ENCODE measurements around the gene SMIM33. TPM values are rescaled to one million over a fixed set of nuclear protein-coding genes. Genes with fewer than 3 reads are reported as not detected.

SMIM33 gene
- total and polyA plus RNA-seq, 9 of the 15 experiments (the other 6 are each of a cell fraction or from before 2014, with no cell fraction given): not detected

DNA sequence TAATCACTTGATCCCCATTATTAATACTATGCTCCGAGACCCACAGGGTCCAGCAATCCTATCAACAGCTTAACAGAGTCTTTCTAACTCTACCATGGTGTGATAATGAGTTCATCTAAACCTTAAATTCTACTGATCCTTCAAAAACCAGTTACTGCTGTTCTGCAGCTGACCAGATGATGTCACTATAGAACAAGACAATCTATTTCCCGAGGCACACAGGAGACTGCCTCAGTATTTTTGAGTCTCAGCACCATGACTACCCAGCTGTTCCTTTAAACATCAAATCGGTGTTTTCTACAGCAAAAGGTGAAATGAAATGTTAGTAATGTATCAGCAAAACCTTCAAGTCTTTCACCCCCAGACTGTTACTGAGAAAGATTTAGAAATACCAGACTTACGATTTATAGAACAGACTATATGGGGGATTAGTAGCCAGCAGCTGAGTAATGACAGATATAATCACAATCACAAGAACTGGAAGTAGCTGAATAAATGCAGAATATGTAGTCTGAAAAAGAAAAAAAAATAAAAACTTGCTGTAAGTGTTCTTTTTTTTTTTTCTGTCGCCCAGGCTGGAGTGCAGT is 48.4 kb upstream of the SMIM33 start (continued):
- TF ChIP-seq BRD9 (IDR thresholded peaks at IDR 0.05; ENCODE audit: low read depth, partially characterized antibody) (no peak), ZNF668 (CRISPR knock-in tag; IDR thresholded peaks at IDR 0.05) (no peak), TCF3 (CRISPR knock-in tag; IDR thresholded peaks at IDR 0.05) (no peak), ZFPM2 (CRISPR knock-in tag; IDR thresholded peaks at IDR 0.05) (no peak), TOE1 (IDR thresholded peaks at IDR 0.05; ENCODE audit: borderline replicate concordance) (no peak), TOE1 (CRISPR knock-in tag; IDR thresholded peaks at IDR 0.05; ENCODE audit: borderline replicate concordance, low read depth) (no peak), MTF1 (CRISPR knock-in tag; IDR thresholded peaks at IDR 0.05; ENCODE audit: borderline replicate concordance) (no peak), ZNF583 (CRISPR knock-in tag; IDR thresholded peaks at IDR 0.05) (no peak), BCL6 (CRISPR knock-in tag; IDR thresholded peaks at IDR 0.05) (no peak), LCOR (CRISPR knock-in tag; IDR thresholded peaks at IDR 0.05) (peak; percentile 66; the same call in 1 of the 2 replicates), DPF2 (IDR thresholded peaks at IDR 0.05) (peak; percentile 22; the same call in 1 of the 2 replicates)
- TF ChIP-seq, protein P1, sequence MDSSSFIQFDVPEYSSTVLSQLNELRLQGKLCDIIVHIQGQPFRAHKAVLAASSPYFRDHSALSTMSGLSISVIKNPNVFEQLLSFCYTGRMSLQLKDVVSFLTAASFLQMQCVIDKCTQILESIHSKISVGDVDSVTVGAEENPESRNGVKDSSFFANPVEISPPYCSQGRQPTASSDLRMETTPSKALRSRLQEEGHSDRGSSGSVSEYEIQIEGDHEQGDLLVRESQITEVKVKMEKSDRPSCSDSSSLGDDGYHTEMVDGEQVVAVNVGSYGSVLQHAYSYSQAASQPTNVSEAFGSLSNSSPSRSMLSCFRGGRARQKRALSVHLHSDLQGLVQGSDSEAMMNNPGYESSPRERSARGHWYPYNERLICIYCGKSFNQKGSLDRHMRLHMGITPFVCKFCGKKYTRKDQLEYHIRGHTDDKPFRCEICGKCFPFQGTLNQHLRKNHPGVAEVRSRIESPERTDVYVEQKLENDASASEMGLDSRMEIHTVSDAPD (CRISPR knock-in tag; IDR thresholded peaks at IDR 0.05): no peak
- TF ChIP-seq, protein P2, sequence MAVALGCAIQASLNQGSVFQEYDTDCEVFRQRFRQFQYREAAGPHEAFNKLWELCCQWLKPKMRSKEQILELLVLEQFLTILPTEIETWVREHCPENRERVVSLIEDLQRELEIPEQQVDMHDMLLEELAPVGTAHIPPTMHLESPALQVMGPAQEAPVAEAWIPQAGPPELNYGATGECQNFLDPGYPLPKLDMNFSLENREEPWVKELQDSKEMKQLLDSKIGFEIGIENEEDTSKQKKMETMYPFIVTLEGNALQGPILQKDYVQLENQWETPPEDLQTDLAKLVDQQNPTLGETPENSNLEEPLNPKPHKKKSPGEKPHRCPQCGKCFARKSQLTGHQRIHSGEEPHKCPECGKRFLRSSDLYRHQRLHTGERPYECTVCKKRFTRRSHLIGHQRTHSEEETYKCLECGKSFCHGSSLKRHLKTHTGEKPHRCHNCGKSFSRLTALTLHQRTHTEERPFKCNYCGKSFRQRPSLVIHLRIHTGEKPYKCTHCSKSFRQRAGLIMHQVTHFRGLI (CRISPR knock-in tag; IDR thresholded peaks at IDR 0.05): no peak
- TF ChIP-seq, protein P3, sequence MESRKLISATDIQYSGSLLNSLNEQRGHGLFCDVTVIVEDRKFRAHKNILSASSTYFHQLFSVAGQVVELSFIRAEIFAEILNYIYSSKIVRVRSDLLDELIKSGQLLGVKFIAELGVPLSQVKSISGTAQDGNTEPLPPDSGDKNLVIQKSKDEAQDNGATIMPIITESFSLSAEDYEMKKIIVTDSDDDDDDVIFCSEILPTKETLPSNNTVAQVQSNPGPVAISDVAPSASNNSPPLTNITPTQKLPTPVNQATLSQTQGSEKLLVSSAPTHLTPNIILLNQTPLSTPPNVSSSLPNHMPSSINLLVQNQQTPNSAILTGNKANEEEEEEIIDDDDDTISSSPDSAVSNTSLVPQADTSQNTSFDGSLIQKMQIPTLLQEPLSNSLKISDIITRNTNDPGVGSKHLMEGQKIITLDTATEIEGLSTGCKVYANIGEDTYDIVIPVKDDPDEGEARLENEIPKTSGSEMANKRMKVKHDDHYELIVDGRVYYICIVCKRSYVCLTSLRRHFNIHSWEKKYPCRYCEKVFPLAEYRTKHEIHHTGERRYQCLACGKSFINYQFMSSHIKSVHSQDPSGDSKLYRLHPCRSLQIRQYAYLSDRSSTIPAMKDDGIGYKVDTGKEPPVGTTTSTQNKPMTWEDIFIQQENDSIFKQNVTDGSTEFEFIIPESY (CRISPR knock-in tag; IDR thresholded peaks at IDR 0.05): 0 out of 2 replicates have a peak, but pooled peaks have one; percentile 31
- TF ChIP-seq, protein P4, sequence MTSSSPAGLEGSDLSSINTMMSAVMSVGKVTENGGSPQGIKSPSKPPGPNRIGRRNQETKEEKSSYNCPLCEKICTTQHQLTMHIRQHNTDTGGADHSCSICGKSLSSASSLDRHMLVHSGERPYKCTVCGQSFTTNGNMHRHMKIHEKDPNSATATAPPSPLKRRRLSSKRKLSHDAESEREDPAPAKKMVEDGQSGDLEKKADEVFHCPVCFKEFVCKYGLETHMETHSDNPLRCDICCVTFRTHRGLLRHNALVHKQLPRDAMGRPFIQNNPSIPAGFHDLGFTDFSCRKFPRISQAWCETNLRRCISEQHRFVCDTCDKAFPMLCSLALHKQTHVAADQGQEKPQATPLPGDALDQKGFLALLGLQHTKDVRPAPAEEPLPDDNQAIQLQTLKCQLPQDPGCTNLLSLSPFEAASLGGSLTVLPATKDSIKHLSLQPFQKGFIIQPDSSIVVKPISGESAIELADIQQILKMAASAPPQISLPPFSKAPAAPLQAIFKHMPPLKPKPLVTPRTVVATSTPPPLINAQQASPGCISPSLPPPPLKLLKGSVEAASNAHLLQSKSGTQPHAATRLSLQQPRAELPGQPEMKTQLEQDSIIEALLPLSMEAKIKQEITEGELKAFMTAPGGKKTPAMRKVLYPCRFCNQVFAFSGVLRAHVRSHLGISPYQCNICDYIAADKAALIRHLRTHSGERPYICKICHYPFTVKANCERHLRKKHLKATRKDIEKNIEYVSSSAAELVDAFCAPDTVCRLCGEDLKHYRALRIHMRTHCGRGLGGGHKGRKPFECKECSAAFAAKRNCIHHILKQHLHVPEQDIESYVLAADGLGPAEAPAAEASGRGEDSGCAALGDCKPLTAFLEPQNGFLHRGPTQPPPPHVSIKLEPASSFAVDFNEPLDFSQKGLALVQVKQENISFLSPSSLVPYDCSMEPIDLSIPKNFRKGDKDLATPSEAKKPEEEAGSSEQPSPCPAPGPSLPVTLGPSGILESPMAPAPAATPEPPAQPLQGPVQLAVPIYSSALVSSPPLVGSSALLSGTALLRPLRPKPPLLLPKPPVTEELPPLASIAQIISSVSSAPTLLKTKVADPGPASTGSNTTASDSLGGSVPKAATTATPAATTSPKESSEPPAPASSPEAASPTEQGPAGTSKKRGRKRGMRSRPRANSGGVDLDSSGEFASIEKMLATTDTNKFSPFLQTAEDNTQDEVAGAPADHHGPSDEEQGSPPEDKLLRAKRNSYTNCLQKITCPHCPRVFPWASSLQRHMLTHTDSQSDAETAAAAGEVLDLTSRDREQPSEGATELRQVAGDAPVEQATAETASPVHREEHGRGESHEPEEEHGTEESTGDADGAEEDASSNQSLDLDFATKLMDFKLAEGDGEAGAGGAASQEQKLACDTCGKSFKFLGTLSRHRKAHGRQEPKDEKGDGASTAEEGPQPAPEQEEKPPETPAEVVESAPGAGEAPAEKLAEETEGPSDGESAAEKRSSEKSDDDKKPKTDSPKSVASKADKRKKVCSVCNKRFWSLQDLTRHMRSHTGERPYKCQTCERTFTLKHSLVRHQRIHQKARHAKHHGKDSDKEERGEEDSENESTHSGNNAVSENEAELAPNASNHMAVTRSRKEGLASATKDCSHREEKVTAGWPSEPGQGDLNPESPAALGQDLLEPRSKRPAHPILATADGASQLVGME (CRISPR knock-in tag; IDR thresholded peaks at IDR 0.05): no peak
- TF ChIP-seq, protein P5, sequence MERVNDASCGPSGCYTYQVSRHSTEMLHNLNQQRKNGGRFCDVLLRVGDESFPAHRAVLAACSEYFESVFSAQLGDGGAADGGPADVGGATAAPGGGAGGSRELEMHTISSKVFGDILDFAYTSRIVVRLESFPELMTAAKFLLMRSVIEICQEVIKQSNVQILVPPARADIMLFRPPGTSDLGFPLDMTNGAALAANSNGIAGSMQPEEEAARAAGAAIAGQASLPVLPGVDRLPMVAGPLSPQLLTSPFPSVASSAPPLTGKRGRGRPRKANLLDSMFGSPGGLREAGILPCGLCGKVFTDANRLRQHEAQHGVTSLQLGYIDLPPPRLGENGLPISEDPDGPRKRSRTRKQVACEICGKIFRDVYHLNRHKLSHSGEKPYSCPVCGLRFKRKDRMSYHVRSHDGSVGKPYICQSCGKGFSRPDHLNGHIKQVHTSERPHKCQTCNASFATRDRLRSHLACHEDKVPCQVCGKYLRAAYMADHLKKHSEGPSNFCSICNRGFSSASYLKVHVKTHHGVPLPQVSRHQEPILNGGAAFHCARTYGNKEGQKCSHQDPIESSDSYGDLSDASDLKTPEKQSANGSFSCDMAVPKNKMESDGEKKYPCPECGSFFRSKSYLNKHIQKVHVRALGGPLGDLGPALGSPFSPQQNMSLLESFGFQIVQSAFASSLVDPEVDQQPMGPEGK (CRISPR knock-in tag; IDR thresholded peaks at IDR 0.05; ENCODE audit: borderline replicate concordance): no peak

Measured in K562 (cell line).